ENCODE results near the gene PLK3. TPM values are rescaled to one million over a fixed set of nuclear protein-coding genes. Genes with fewer than 3 reads are reported as not detected.

PLK3 gene
- total and polyA plus RNA-seq, 9 donors: 4.2 to 68.6 (median 17.5) TPM

GRCh38 chr1:44828003-44828651, 27.9 kb downstream of the PLK3 start:
- Histone ChIP-seq H3K4me1 (ENCODE audit: insufficient read depth) (no peaks in the 10 kb centered on the region), H3K27me3 (no peaks in the 10 kb centered on the region), H3K9me3 (no peaks in the 10 kb centered on the region), H3K36me3 (no peaks in the 10 kb centered on the region), H3K27ac (no peak overlapping the region), H3K4me3 (no peak overlapping the region)
- TF ChIP-seq EP300 (IDR thresholded peaks at IDR 0.05) (no peak), CTCF (IDR thresholded peaks at IDR 0.05) (no peak), POLR2A (IDR thresholded peaks at IDR 0.05) (no peak)
- intact Hi-C loops (cut with DNase I): no loop called here
- WGBS, 3 donors: 89 to 92% (median 92%) methylated on average over 21 of the region's 21 CpGs
- peak in 2 of 5 donors; percentile 24 to 38 for DNase-seq

GRCh38 chr1:44828841-44829440, 28.8 kb downstream of the PLK3 start:
- whole genome bisulfite sequencing, 3 donors: 80 to 89% (median 82%) methylated on average over 9 to 15 of the region's 15 CpGs
- Histone ChIP-seq H3K9me3 (no peaks in the 10 kb centered on the region), H3K36me3 (no peaks in the 10 kb centered on the region), H3K4me3 (no peak overlapping the region), H3K27me3 (no peaks in the 10 kb centered on the region), H3K4me1 (ENCODE audit: insufficient read depth) (no peaks in the 10 kb centered on the region), H3K27ac (no peak overlapping the region)
- intact Hi-C loops (cut with DNase I): no loop called here
- peak in 2 of 5 donors; percentile 29 to 38 for DNase-seq
- no peak for TF ChIP-seq POLR2A (IDR thresholded peaks at IDR 0.05)
- TF ChIP-seq EP300 (IDR thresholded peaks at IDR 0.05): no peak
- no peak for TF ChIP-seq CTCF (IDR thresholded peaks at IDR 0.05)

- intact Hi-C loops (cut with DNase I): loop anchor here in 2 of 4 donors (5.0 to 10.0 kb wide), 2 partner anchors 45 to 183 kb away; partner anchors contain the start of genes BEST4 (in 1 of the 2), HECTD3 (in 1 of the 2) and UROD (in 1 of the 2)
- WGBS, 3 donors: 71 to 80% (median 74%) methylated on average over 9 to 12 of the region's 12 CpGs
- TF ChIP-seq EP300 (IDR thresholded peaks at IDR 0.05) (no peak), CTCF (IDR thresholded peaks at IDR 0.05) (no peak), POLR2A (IDR thresholded peaks at IDR 0.05) (no peak)
- Histone ChIP-seq H3K36me3 (no peaks in the 10 kb centered on the region), H3K27me3 (no peaks in the 10 kb centered on the region), H3K4me1 (ENCODE audit: insufficient read depth) (no peaks in the 10 kb centered on the region), H3K9me3 (no peaks in the 10 kb centered on the region), H3K4me3 (no peak overlapping the region), H3K27ac (no peak overlapping the region)
- peak in 1 of 5 donors; percentile 19 for DNase-seq
These were observed 29.6 kb downstream of the PLK3 start for GRCh38 chr1:44829506-44830384.

GRCh38 chr1:44830900-44831304, 30.7 kb downstream of the PLK3 start:
- WGBS, 3 donors: 77 to 83% (median 82%) methylated on average over 10 of the region's 10 CpGs
- H3K36me3 ChIP-seq: no peaks in the 10 kb centered on the region
- no peak overlapping the region for H3K4me3 ChIP-seq
- H3K27me3 ChIP-seq: no peaks in the 10 kb centered on the region
- H3K4me1 ChIP-seq (ENCODE audit: insufficient read depth): no peaks in the 10 kb centered on the region
- no peak overlapping the region for H3K27ac ChIP-seq
- TF ChIP-seq EP300 (IDR thresholded peaks at IDR 0.05): no peak
- no peak for TF ChIP-seq CTCF (IDR thresholded peaks at IDR 0.05)
- no peak for TF ChIP-seq POLR2A (IDR thresholded peaks at IDR 0.05)
- peak in 1 of 5 donors; percentile 14 for DNase-seq
- no peaks in the 10 kb centered on the region for H3K9me3 ChIP-seq
- intact Hi-C loops (cut with DNase I): loop anchor here in 2 of 4 donors (5.0 to 10.0 kb wide), 2 partner anchors 46 to 181 kb away; partner anchors contain the start of genes BEST4 (in 1 of the 2), HECTD3 (in 1 of the 2) and UROD (in 1 of the 2)
